SJSA1 (cell line): ENCODE data around the gene MAGI2. TPM values are rescaled to one million over a fixed set of nuclear protein-coding genes. Genes with fewer than 3 reads are reported as not detected.

Source experiments
- DNase-seq, 2 experiments: peaks; one replicate each; pipeline ENCODE4 v3.0.0-alpha.2; 2015 to 2020; ENCODE audit warnings: low spot score in 2 of 2, low read depth in 1 of 2
- H3K27ac ChIP-seq: fragments of 250-450 bp; sonication (Bioruptor Pico); 2 replicates; pipeline ENCODE4 v1.5.1; 2020; ENCODE audit warnings: mild to moderate bottlenecking, moderate library complexity
- H3K27me3 ChIP-seq: fragments of 250-450 bp; sonication (Bioruptor Pico); replicated peaks from 2 replicates; pipeline ENCODE4 v1.5.1; 2020; ENCODE audit warnings: mild to moderate bottlenecking, moderate library complexity
- H3K36me3 ChIP-seq: fragments of 250-450 bp; sonication (Bioruptor Pico); 2 replicates; pipeline ENCODE4 v1.5.1; 2020; ENCODE audit warnings: mild to moderate bottlenecking
- H3K4me1 ChIP-seq: fragments of 250-450 bp; sonication (Bioruptor Pico); replicated peaks from 2 replicates; pipeline ENCODE4 v1.6.1; 2021; ENCODE audit warnings: mild to moderate bottlenecking
- H3K4me3 ChIP-seq: fragments of 250-450 bp; sonication (Bioruptor Pico); 2 replicates; pipeline ENCODE4 v1.5.1; 2020; ENCODE audit warnings: mild to moderate bottlenecking
- H3K9me3 ChIP-seq: fragments of 250-450 bp; sonication (Bioruptor Pico); replicated peaks from 2 replicates; pipeline ENCODE4 v1.5.1; 2020; ENCODE audit warnings: mild to moderate bottlenecking
- total RNA-seq: library from RNA; depleted of rRNA; stranded (reverse); fragments of >200 nt; shearing (Covaris generic); gene quantifications from 2 replicates; pipeline ENCODE4 v1.2.3, GENCODE V29; 2014

MAGI2 gene
- total RNA-seq, 1 experiment from 2014 or later: 0.82 TPM

DNA sequence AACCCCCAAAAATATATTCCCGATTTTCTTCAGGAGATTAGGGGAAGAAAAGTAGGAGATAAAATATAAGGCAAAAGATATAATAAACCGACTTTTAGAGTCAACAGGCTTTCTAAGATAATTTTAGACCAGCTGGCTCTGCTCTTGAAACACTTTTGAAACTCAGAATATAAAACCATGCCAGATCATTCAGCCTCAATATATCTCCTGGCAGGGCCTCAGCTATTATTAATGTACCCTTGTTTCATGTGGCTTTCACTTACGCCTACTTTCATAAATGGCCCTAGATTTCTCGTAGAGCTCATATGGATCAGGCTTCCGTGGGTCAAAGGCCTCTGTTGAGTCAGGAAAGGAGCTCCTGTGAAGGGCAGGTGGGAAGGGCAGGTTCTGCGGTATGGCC is 1258.9 kb downstream of the MAGI2 start:
- no peaks in the 10 kb centered on the region for H3K4me1 ChIP-seq
- no peaks in the 10 kb centered on the region for H3K9me3 ChIP-seq
- no peak overlapping the region for H3K4me3 ChIP-seq
- no peak for DNase-seq
- no peaks in the 10 kb centered on the region for H3K36me3 ChIP-seq
- H3K27ac ChIP-seq: no peak overlapping the region
- H3K27me3 ChIP-seq: no peaks in the 10 kb centered on the region

DNA sequence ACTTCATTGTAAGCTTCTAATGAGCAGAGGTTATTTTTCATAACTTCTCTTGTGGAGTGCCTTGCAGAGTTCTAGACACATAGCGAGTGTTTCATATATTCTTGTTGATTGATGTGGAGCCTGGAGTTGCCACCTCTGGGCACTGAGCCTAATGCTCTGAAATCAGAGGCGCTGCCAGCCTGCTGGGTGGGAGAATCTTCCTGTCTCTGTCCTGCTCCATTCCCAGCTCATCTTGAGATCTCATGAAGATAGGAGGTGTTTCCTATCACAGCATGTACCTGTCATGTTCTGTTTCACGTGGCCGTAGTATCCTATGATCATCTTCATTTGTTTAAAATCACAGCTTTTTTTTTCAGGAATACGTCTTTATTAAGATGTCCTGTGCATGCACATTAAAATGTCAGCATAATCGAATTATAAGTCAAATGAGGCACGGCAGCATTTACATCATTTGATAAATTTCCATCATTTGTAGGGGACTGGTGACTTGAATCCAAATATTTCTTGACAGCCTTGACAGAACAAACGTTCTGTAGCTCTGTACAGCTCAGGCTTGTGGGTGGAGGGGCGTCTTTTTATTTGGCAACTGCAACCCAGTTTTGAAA is 1261.9 kb downstream of the MAGI2 start:
- H3K9me3 ChIP-seq: no peaks in the 10 kb centered on the region
- no peak for DNase-seq
- H3K36me3 ChIP-seq: no peaks in the 10 kb centered on the region
- H3K27me3 ChIP-seq: no peaks in the 10 kb centered on the region
- H3K27ac ChIP-seq: no peak overlapping the region
- no peaks in the 10 kb centered on the region for H3K4me1 ChIP-seq
- H3K4me3 ChIP-seq: no peak overlapping the region

GRCh38 chr7:78189762-78190161 is 1263.7 kb downstream of the MAGI2 start:
- no peak for DNase-seq
- H3K27me3 ChIP-seq: no peaks in the 10 kb centered on the region
- H3K4me3 ChIP-seq: no peak overlapping the region
- no peaks in the 10 kb centered on the region for H3K9me3 ChIP-seq
- H3K36me3 ChIP-seq: no peaks in the 10 kb centered on the region
- no peaks in the 10 kb centered on the region for H3K4me1 ChIP-seq
- H3K27ac ChIP-seq: no peak overlapping the region

DNA sequence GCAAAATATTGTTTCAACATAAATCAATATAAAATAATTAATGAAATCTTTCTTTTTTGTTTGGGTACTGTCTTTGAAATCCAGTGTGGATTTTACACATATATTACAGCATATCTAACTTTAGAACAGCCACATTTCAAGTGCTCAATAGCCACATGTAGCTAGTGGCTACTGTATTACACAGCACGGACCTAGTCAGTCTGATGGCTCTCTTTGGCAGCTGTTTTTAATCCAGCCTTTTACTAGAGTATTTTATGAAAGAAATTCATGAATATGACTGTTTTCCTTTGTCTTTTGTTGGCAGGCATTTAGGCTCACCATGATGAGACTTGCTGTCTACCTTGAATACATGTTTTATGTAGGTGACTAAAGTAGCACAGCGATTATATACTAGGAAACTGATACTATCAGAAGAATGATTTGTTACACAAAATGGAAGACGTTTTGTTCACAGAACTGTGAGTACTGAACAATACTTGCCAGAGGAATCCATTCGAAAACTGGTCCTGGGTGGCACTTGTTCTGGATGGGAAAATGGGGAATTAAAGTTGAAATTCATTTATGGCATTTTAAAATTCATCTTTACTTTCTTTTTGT is 1268.2 kb downstream of the MAGI2 start:
- H3K4me1 ChIP-seq: no peaks in the 10 kb centered on the region
- no peak for DNase-seq
- H3K27ac ChIP-seq: no peak overlapping the region
- no peaks in the 10 kb centered on the region for H3K9me3 ChIP-seq
- no peak overlapping the region for H3K4me3 ChIP-seq
- no peaks in the 10 kb centered on the region; the same call in 1 of the 2 replicates for H3K27me3 ChIP-seq
- H3K36me3 ChIP-seq: no peaks in the 10 kb centered on the region

DNA sequence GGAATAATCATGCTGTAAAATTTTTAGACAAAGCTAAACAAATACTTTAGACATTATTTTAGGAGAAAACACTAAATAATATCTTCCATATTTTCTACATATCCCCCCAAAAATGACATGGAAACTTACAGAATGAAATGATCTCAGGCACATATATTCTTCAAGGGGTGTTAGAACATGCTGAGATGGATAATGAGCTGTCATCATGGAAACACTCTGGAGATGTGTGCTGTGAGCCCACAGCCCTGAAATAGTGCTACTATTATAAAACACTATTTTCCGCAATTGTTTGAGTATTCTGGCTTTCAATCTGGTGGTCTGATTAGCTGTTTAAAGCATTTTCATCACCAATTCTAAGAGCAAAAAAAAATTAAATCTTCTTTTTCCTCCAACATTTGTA is 1269.2 kb downstream of the MAGI2 start:
- no peaks in the 10 kb centered on the region for H3K9me3 ChIP-seq
- H3K4me1 ChIP-seq: no peaks in the 10 kb centered on the region
- no peak overlapping the region for H3K4me3 ChIP-seq
- no peak for DNase-seq
- no peaks in the 10 kb centered on the region for H3K36me3 ChIP-seq
- no peak overlapping the region for H3K27ac ChIP-seq
- H3K27me3 ChIP-seq: no peaks in the 10 kb centered on the region; the same call in 1 of the 2 replicates

DNA sequence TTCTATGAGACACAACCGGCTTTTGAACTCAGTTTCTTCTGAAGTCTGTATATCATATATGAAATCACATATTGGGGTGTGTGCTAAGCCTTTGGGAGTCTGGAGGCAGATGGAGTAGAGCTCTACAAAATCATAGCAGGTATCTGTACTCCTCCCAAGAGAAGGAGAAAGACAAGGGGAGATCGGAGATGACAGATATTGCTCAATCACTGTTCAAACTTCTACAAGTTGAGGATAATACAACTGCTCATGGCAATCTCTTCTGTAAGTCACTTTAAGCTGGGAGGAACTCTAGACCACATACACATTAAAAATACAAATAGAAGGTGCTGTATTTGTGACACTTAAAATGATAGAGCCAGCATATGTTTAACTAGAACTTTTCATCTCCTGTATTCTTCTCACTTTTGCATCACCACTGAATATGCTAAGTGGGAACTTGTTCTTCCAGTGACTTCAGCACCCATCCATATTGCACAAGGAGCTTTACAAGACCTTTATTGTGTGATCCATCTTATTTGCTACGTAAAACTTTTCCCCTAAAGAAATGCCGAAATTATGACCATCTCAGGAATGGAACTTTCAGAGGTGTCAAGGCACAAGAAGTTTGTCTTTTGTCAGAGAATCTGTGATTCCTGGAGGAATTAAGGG is 1273.5 kb downstream of the MAGI2 start:
- Histone ChIP-seq H3K27me3 (no peaks in the 10 kb centered on the region; the same call in 1 of the 2 replicates), H3K4me3 (no peak overlapping the region), H3K4me1 (no peaks in the 10 kb centered on the region), H3K9me3 (no peaks in the 10 kb centered on the region), H3K36me3 (no peaks in the 10 kb centered on the region), H3K27ac (no peak overlapping the region)
- no peak for DNase-seq

DNA sequence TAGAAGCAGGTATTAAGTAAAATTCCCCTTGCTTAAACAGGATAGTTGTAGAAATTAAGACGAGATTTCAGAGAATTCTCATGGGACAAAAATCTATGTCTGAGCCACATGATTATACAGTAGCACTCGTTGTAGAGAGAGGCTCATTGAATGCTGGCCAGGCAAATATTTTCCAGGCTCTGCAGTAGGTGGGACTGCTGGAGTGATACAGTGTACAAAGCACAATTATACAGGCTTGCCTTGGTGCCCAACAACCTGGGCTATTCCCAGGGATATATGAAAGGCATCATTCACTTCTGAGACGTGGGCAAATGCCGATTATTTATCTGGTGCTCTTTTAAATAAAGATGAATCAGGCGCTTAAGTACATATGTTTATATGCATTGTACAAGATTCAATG is 1274.3 kb downstream of the MAGI2 start:
- H3K36me3 ChIP-seq: no peaks in the 10 kb centered on the region
- no peaks in the 10 kb centered on the region for H3K9me3 ChIP-seq
- H3K4me3 ChIP-seq: no peak overlapping the region
- no peaks in the 10 kb centered on the region for H3K4me1 ChIP-seq
- no peak for DNase-seq
- H3K27me3 ChIP-seq: no peaks in the 10 kb centered on the region; the same call in 1 of the 2 replicates
- no peak overlapping the region for H3K27ac ChIP-seq

DNA sequence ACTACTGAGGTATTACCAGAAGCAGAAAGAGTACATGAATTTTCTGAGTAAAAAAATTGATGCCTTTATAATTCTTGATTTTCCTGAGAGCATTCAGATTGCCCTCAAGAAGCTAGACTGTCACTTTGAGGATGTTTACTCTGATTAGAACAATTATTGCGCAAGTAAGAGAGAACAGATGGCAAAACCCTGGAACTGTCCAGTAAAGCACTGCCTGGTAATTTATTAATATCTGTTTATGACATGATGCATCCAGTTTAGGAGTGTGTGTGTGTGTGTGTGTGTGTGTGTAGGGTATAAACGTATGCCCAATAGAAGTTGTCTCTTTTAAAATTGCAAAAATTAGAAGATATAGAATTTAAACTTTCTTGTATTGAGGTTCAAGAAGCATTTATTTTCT is 1275.1 kb downstream of the MAGI2 start:
- DNase-seq: no peak
- no peaks in the 10 kb centered on the region for H3K4me1 ChIP-seq
- no peaks in the 10 kb centered on the region for H3K36me3 ChIP-seq
- no peak overlapping the region for H3K27ac ChIP-seq
- H3K4me3 ChIP-seq: no peak overlapping the region
- no peaks in the 10 kb centered on the region for H3K9me3 ChIP-seq
- H3K27me3 ChIP-seq: no peaks in the 10 kb centered on the region; the same call in 1 of the 2 replicates

DNA sequence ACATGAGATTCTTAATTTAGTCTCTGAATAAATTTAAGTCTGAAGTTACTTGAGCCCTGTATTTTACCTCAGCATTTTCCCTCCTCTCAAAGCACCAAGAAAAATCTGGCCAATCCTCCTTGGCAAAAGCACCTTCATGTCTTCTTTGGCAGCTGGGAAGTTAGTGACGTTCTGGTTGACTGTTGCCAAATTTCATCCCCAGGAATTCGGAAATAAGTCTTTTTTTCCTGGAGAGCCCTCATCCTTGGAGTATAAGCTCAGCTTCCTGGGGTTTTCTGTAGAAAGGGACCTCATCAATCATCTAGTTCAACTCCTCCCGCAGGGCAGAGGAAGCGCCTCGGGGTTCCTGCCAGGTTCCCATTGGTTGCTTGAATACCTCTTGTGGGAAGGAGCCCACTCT is 1277.3 kb downstream of the MAGI2 start:
- DNase-seq: no peak
- no peak overlapping the region for H3K27ac ChIP-seq
- H3K36me3 ChIP-seq: no peaks in the 10 kb centered on the region
- H3K4me1 ChIP-seq: no peaks in the 10 kb centered on the region
- no peak overlapping the region for H3K4me3 ChIP-seq
- no peaks in the 10 kb centered on the region for H3K9me3 ChIP-seq
- no peaks in the 10 kb centered on the region; the same call in 1 of the 2 replicates for H3K27me3 ChIP-seq

DNA sequence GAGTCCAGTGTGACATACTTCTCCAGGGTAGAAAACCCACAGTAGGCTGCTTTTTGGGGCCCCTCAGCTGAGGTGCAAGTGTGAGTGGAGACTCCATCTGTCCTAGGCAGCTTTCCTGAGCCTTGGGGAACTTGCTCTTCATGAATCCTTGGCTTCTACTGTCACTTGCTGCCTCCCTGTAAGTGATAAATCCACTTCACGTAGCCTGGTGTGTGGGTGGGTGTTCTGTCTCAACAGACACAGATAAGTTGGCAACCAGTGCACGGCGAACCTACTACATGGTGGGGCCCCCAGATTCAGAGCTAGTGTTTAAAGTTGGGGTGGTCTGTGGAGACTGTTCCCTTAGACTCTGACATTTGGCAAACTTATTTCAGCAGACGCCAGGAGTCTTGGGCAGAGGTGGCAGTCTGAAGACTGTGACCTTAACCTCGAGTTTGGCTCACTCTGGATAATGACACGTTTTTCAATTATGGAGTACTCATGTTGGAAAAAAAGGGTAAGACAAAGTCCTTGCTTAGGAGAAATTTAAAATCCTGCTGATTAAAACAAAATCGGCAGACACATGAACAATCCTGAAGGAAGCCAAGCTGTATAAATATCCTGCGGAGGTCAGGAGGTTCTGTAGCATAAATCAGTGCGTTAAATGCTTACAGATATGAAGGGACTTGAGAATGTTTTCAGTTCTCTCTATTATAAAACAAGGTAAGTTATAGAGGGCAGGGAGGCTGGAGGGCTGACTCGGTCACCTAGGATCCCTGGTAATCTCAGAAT is 1278.0 kb downstream of the MAGI2 start:
- H3K36me3 ChIP-seq: no peaks in the 10 kb centered on the region
- H3K4me1 ChIP-seq: no peaks in the 10 kb centered on the region
- no peaks in the 10 kb centered on the region; the same call in 1 of the 2 replicates for H3K27me3 ChIP-seq
- DNase-seq: no peak
- no peaks in the 10 kb centered on the region for H3K9me3 ChIP-seq
- H3K4me3 ChIP-seq: no peak overlapping the region
- no peak overlapping the region for H3K27ac ChIP-seq

- no peaks in the 10 kb centered on the region for H3K4me1 ChIP-seq
- H3K36me3 ChIP-seq: no peaks in the 10 kb centered on the region
- no peak for DNase-seq
- no peak overlapping the region for H3K27ac ChIP-seq
- no peak overlapping the region for H3K4me3 ChIP-seq
- no peaks in the 10 kb centered on the region for H3K27me3 ChIP-seq
- no peaks in the 10 kb centered on the region for H3K9me3 ChIP-seq
Measured at GRCh38 chr7:78173666-78174065, 1279.8 kb downstream of the MAGI2 start.

DNA sequence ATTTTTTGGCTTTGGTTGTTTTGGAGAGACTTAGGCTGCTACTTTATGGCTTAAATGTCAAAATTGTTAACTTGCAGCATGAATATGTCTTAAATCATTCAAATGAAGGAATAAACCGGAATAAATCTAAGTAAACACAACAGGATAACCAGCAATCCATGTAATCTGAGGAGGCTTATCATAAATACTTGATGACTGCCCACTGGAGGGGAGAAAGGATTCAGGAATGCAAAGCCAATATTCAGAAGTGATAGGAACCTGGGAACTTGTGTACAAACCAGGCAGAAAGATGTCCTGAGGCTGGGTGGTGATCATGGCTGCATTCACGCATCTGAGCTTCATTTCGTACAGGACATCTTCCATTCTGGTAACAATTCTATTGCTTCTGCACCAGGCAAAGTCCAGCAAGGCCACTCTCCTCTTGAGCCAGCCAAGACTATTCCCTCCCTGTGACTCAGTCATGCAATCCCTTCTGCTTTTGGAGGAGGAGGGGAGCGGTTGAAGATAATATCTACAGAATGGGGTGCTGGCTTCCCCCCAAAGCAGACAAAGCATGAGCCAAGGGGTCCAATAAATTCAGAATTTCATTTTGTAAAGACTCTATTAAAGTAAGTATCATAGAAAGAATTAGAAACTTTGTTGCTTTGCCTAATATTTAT is 1280.4 kb downstream of the MAGI2 start:
- no peaks in the 10 kb centered on the region for H3K9me3 ChIP-seq
- DNase-seq: no peak
- H3K27ac ChIP-seq: no peak overlapping the region
- H3K4me3 ChIP-seq: no peak overlapping the region
- no peaks in the 10 kb centered on the region for H3K36me3 ChIP-seq
- no peaks in the 10 kb centered on the region for H3K27me3 ChIP-seq
- H3K4me1 ChIP-seq: no peaks in the 10 kb centered on the region

DNA sequence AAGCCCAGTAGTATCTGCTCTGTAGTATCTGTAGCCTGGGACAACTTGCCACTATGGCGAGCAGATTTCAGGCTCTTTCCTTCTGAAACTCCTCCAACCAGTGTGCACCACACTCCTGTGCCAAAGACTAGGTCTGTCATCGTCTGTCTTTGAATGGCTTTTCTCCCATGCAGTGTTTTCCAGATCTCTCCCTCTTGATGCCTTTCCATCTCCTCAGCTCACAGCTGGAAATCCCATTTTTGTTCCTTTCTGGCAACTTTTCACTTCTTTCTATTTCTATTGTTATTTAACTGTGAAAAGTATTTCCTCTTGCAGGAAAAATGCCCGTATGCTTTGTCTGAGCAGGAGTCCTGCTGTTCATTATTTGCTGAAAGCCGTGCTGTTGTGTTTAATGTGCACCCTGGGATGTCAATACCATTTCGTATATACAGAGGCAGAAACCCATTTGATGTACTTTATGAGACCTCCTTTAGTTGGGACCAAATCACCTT is 1281.2 kb downstream of the MAGI2 start:
- Histone ChIP-seq H3K4me3 (no peak overlapping the region), H3K9me3 (no peaks in the 10 kb centered on the region), H3K27ac (no peak overlapping the region), H3K27me3 (no peaks in the 10 kb centered on the region), H3K36me3 (no peaks in the 10 kb centered on the region), H3K4me1 (no peaks in the 10 kb centered on the region)
- no peak for DNase-seq
